HG03139 (cell line): ENCODE measurements around the gene NLRC5.
"Not testable (repeated sequence)": the region's sequence is repeated elsewhere in the genome, so short reads cannot be mapped to it uniquely, and the experiment has no call there.

ENCODE experiments used
- ATAC-seq: cut with Tn5 transposase; IDR thresholded peaks from one replicate; pipeline ENCODE4 v1.9.1; 2021; ENCODE audit not compliant: unreplicated experiment

Gene NLRC5

DNA sequence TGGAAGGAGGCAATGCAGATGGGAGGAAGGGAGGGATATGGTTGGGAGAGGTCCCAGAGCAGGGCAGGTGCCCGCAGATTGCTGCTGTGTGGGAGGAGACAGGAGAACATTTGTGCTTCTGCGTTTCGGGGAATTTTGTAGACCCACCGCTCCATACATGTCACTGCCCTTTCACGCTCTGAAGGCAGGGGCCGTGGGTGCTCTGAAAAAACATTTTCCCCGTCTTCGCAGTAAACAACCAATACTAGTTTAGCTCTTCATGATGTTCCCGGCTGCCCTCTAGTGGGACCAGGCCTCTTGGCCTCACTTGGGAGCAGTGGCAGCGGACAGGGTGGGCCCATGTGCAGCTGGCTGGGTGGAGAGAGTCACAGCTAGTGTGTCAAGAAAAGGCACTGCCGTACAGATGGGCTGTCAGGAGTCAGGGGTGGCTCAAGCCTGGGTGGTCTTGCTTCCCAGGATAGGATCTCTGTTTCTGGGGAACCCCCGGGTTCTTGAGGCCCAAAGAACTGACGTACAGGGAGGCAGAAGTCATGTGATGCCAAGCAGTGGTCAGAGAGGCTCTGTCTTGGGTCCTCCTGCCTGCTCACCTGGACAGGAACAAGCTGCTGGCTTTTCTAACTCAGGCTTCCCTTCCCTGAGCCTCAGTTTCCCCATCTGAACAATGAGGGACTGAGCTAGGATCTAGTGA lies 56.5 kb downstream of the NLRC5 start:
- ATAC-seq: no peak

DNA sequence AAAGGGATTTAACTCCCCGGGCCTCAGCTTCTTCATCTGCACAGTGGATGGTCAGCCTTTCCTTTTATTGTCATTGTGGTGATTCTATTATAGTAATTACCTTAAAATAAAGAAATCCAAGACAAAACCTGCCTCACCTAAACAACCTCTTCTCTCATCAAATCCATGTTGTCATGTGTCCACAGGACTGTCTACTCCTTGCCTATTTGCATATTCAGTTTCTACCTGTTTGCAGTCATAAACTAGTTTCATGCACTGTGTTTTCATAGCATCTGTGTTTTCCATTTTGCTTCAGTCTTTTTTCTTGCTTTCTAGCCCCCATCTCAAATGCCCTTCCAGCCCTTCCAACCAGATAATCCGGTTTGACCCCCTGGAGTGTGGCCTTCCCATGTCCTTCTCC lies 58.7 kb downstream of the NLRC5 start:
- no peak for ATAC-seq

DNA sequence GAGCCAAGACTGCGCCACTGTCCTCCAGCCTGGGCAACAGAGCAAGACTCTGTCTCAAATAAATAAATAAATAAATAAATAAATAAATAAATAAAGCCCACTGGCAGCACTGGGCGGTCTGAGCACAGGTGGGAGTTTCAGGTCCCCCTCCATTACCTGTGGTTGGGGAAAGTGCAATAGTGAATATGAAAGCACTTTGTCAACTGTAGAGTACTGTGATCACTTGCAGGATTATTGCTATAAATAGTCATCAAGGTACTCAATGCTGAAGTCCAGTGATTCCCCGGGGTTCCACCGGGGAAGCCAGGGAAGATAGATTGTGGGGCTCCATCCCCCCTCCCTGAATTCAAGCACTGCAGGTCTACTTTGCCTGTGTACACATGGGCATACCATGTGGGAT lies 60.3 kb downstream of the NLRC5 start:
- ATAC-seq: no peak

DNA sequence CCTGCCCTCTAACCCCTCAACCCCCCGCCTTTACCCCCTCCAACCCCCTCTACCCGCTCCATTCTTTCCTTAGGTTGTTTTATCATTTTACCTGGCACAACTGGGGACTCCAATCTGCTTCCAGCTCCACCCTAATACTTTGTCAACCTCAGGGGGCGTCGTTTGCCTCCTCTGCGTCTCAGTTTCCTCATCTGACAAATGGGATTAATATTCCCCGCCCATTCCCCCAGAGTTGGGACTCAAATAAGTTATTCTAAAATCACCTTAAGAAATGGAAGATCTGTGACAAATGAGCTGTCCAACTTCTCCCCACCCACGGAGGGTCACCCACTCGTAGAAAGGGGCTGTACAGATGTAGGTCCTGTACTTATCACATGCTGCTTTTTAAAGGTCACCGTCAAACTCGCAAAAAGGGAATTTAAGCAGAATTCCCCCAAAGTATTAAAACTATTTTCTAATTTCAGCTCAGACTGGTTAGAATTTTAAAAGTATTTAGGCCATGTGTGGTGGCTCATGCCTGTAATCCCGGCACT lies 62.4 kb downstream of the NLRC5 start:
- no peak for ATAC-seq

DNA sequence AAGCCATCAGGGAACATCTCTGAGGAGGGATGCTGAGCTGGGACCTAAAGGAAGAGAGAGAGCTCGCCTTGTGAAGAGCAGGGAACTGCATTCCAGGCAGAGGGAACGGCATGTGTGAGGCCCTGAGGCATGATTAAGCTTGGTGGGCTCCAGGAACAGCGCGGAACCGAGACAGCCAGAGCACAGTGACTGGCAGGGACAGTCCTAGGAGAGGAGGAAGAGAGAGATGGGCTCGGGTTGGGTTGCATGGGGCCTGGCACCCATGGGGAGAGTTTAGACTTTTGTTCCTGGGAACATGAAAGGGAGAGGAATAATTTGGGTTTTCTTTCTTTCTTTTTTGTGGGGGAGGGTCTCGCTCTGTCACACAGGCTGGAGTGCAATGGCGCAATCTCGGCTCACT lies 63.8 kb downstream of the NLRC5 start:
- no peak for ATAC-seq

DNA sequence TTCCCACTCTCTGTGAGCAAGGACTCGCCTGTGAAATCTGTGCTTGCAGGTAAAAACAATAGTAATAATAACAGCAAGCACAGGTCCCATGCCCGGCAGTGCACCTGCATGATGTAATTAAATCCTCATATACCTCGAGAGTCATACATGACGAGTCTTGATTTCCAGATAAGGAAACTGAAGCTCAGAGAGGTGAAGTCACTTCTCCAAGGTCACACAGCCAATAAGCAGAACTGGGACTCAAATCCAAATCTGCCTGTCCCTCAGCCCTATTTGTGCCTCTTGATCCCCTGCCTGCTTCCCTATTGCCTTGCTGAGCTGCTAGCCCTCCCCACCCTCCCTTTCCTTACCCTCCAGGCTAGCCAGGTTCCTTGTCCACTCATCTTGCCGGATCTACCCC lies 65.0 kb downstream of the NLRC5 start:
- ATAC-seq: no peak

DNA sequence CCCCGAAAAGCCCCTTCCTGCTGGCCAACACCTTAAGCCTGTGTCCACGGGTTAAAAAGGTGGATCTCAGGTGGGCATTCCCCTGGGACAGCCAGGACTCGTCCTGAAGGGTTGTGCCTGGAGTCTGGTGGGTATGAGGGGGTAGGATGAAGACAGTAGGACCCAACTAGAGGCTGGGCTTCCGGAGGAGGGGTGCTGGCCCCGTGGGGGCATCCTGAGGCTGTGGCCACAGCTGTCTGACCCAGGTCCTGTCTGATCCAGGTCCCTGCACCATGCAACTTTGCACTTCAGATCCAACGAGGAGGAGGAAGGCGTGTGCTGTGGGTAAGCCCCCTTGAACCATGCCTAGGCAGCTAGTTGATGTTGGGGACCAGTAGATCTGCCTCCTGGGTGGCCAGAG lies 65.4 kb downstream of the NLRC5 start:
- ATAC-seq: no peak

DNA sequence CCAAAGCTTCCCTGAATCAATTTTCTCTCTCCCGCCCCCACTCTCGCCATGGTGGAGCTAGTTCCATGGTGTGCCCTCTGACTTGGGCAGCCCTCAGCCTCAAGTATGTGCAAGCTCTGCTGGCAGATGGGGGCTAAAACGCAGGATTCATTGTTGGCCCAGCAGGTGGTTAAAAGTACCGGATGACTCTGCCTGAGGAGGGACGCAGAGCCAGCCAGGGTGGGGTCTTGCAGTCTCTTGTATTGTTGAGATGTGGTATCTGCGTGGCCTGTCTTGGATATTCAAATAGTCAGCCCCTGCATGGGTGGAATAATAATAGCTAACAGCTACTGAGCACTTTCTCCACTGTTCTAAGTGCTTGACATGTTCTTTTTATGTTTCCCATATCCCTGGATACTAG lies 66.3 kb downstream of the NLRC5 start:
- no peak for ATAC-seq

DNA sequence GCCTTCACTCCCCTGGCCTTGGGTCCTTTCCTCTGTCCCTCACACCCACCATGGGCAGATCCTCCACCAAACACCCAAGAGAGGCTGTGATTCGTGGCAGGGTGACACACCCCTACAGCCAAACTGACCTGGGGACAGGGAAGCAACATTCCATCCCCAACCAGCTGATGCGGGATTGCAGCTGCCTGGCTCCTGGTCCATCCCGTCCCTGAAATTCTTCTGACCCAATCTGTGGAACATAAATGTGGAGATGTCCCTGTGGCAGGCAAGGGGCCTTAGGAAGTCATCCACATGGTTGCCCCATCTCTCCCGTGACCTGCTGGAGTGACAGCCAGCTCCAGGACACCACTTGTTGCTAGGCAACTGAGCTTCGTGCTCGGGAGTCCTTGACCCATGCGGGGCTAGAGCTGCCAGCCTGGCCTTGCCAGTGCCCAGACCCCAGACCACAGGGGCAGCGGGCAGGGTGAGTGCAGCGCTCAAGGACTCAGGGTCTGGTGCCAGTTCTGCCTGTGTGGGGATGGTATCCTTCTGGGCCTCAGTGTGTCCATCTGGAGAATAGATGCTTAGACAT lies 69.0 kb downstream of the NLRC5 start:
- no peak for ATAC-seq

DNA sequence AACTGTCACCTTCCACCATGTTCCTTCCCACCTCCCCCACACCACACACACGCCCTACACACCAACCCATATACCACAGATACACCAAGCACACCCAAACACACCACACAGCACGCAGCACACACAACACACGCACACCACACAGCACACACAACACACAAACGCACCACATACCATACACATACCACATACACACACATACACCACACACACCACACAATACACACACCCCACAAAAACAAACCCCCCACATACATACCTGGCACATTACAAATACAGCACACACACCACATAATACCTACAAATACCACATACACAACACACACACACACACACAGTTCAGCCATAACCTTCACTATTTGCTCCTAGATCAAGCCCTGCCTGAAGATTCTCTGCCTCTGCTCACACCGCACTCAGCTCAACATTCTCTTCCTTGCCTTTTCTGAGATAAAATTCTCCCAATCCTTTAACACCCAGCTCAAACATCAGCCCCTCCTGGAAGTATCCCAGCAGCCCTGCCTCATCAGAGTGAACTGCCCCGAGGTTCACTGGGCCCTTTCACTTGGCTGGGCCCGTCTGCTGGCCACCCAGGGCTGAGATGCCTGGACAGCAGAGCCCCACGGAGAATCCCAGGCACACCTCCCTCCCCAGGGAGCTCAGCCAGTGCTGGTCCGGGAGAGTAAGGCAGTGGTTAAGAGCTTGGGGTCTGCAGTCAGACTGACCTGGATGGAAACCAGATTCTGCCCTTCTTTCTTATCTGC lies 71.1 kb downstream of the NLRC5 start:
- ATAC-seq: no peak

DNA sequence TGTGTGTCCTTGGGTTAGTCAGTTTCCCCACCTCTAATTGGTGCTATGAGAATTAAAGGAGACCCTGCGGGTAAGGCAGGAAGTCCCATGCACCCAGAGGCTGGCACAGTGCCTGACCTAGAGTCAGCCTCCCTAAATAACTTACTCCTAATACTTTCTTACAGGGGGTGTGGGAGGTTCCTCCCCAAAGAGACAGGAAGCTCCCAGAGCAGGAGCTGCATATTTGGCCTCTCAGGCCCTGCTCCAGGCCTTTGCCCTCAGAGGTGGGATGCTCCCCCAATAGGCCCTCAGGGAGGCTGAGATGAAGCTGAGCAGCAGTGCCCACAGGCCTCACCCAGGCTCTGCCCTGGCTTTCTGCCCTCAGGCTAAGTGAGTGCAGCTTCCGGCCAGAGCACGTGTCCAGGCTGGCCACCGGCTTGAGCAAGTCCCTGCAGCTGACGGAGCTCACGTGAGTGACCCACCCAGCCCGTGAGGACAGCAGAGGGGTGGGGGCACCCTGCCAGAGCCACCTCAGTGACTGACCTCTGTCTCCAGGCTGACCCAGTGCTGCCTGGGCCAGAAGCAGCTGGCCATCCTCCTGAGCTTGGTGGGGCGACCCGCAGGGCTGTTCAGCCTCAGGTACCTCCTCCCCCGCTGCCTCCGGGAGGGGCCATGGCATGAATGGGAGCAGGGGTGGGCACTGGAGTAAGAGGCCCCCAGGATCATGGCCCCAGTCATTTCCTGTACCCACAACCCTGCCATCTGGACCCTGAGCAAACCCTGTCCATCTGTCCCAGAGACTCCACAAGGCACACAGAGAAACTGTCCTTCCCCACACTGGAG lies 71.9 kb downstream of the NLRC5 start:
- no peak for ATAC-seq

DNA sequence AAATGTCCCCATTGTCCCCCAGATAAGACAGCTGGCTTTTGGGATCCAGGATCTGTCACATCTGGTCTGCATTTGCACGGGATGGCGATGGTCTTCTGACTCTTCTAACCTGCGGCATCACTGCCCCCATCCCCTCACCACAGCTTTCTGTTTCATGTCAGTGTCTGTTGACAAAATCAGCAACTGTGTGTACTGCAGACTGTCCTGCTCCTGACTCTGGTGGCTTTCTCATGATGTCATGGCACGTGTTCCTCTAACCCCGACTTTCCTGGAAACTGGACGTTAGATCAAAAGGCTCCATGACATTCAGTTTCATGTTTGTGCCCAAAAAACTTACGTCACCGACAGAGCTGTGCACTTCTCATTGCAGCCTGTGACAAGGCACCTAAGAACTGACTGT lies 73.0 kb downstream of the NLRC5 start:
- ATAC-seq: no peak

DNA sequence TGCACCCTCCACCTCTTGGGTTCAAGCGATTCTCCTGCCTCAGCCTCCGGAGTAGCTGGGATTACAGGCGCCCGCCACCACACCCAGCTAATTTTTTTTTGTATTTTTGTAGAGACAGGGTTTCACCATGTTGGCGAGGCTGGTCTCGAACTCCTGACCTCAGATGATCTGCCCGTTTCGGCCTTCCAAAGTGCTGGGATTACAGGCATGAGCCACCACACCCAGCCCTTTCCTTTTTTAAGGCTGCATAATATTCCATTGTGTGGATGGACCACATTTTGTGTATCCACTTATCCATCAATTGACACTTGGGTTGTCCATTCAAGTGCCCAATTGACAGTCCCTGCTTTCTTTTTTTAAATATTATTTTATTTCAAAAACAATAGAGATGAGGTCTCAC lies 73.8 kb downstream of the NLRC5 start:
- not testable (repeated sequence) for ATAC-seq

DNA sequence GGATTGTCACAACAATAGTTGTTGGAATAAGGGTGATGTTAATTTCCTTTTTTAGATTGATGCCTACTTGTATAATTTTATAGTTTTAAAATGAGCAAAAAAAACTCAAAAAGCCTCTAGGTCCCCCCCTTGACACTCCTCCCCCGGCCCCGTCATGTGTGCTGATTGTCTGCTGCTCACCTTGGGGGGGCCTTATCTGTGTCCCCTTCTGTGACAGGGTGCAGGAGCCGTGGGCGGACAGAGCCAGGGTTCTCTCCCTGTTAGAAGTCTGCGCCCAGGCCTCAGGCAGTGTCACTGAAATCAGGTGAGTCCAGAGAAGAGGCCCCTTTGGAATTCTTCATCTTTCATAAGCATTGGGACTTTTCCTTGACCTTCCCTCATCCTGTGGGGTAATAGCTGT lies 75.6 kb downstream of the NLRC5 start:
- no peak for ATAC-seq

DNA sequence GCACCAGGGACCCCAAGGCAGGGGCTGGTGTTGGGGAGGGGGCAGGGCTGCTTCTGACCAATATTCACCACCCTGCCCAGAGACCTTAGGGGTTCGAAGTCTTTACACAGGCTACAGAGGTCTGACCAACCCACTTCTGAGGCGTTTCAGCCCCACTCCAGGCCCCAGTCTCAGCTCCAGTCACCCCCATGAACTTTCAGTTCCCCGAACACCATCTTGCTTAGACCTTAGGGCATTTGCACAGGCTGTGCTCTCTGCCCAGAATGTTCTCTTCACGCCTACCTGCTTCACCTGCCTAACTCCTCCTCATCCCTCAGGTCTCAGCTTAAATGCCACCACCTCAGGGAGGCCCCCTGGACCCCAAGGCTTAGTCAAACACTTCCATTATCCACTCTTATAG lies 77.3 kb downstream of the NLRC5 start:
- no peak for ATAC-seq

DNA sequence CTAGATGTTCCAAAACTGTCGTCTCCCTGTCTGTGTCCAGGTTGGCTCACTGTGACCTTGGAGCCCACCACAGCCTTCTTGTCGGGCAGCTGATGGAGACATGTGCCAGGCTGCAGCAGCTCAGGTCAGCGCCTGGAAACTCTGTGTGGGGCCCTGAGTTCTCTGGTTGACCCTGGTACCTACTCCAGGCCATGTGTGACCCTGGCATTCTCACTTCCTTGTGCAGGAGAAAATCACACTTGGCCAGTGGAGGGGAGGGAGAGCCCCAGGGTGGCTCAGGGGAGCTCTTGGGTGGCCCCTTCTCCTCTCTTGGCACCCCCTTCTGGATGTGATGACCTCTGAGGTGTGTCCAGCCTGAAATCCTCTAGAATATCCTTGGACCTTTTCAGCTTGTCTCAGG lies 78.0 kb downstream of the NLRC5 start:
- no peak for ATAC-seq

DNA sequence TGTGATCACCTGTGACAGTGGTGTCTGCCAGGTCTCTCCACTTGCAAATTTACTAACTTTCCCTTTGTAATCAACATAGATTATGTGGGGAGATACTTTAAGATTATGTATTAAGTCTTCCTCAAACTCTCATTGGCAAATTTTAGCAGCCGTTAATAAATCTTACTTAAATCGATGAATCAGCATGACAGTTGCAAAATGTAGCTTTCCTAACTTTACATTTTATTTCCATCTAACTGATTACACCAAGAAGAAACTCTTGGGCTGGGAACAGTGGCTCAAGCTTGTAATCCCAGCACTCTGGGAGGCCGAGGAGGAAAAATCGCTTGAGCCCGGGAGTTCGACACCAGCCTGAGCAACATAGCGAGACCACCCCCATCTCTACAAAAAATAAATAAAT lies 79.7 kb downstream of the NLRC5 start:
- ATAC-seq: no peak

DNA sequence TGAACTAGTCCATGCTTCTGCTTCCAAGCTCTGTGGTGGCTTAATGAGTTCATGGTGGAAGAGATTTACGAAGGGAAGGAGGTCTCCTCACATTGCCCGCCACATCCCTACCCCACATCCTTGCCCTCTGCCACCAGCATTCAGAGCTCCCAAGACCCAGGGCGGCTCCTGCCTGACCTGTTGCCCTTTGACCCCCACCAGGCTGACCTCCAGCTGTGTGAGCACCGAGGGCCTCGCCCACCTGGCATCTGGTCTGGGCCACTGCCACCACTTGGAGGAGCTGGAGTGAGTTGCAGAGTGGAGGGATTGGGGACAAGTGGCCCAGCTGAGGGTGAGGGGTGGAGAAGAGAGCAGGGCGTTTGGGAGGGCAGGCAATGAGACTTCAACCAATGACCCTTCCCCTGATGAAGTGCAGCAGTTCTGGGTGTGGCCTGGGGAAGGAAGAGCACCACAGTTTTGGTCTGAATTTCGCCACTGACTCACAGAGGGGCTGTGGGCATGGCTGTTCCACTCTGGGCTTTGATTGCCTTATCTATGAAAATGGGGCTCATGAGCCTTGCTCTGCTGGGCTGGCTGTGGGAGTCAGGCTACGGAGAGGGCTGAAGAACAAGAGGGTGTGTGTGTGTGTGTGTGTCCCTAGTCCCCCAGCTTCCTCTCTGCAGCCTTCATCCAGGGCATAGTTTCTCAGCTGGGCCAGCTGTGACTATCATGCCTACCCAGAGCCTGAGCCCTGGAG lies 80.4 kb downstream of the NLRC5 start:
- no peak for ATAC-seq

DNA sequence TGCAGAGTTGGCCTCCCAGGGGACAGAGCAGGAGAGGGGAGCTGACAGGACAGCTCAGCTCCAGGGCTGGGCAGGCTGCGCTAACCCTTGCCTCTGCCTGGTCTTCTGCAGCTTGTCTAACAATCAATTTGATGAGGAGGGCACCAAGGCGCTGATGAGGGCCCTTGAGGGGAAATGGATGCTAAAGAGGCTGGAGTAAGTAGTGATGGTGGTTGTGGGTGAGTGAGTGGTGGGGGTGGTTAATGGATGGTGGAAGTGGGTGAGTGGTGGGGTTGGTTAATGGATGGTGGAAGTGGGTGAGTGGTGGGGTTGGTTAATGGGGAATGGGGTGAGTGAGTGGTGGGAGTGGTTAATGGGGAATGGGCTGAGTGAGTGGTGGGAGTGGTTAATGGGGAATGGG lies 81.1 kb downstream of the NLRC5 start:
- ATAC-seq: no peak

DNA sequence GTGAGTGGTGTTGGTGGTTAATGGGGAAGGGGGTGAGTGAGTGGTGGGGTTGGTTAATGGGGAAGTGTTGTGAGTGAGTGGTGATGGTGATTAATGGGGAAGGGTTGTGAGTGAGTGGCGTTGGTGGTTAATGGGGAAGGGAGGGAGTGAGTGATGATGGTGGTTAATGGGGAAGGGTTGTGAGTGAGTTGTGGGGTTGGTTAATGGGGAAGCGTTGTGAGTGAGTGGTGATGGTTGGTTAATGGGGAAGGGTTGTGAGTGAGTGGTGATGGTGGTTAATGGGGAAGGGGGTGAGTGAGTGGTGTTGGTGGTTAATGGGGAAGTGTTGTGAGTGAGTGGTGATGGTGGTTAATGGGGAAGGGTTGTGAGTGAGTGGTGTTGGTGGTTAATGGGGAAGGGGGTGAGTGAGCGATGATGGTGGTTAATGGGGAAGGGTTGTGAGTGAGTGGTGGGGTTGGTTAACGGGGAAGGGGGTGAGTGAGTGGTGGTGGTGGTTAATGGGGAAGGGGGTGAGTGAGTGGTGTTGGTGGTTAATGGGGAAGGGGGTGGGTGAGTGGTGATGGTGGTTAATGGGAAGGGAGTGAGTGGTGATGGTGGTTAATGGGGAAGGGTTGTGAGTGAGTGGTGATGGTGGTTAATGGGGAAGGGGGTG lies 81.8 kb downstream of the NLRC5 start:
- ATAC-seq: not testable (repeated sequence)
